Germinal center (tissue), 1 donor: ENCODE measurements around the gene NLRP10.
A peak's percentile ranks its signal among the peaks of the same experiment; 100 is the strongest.
"Not testable (repeated sequence)": the region's sequence is repeated elsewhere in the genome, so short reads cannot be mapped to it uniquely, and the experiment has no call there.

Experiments used
- DNase-seq: peaks from one replicate; pipeline ENCODE4 v3.0.0; 2012; ENCODE audit warnings: mixed read lengths, low spot score

NLRP10 gene

DNA sequence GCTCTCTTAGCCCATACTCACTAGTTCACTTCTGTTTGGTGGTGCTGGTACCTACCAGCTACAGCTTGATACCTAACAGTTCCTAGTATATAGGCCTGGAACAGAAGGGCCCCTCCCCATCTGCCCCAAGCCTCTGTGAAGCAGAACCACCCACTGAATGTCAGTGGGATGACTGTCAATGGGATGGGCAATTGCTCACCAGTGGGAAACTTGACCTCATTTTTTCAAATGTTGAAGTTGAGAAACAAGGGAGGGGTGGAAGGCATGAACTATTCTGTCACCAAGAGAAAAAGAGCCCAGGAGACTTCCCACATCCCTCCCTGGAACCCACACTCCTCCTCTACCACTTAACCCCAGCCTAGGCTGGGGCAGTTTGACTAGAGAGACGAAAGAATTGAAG, at the start of gene NLRP10:
NLRP10 (minus strand) TSS at position 62 of the 400 bp plus-strand sequence. CDS start 1,952 bp downstream, outside the sequence.
- DNase-seq: no peak

DNA sequence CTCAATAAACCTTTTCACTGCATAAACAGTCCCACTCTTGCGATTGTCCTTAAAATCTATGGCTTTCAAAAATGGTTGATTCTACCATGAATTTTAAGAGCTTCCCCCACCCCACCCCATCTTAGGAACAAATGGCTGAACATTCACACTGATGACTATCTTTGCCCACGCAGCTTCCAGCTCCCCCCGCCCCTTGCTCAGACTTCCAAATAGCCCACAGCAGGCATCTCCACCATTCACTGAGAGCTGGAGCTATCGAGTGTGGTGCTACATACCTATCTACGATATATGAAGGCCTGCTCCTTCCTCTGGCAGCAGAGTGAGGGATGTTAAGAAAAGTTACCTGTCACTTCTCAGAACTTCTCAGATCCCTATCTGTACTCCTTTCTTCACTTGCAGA, 48.6 kb upstream of the NLRP10 start:
- no peak for DNase-seq

- no peak for DNase-seq
Observed at GRCh38 chr11:8011981-8012444, 46.8 kb upstream of the NLRP10 start.

DNA sequence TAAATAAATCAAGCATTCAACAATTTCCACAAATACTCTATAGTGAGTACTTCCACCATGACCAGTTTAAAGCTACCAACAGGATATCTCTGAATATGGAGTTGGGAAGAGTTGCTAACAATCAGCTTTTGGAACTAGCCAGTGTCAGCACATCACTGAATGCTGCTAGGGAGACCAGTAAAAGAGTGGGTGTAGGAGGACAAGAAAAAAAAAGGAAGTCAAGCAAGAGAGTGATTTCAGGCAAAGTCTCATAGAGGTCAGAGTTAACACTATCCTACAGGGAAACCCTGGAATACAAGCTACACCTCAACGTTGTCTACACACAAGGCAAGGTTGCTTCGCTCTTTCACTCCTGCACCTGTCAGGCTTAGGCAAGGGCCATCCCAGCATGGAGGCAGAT, 46.1 kb upstream of the NLRP10 start:
- DNase-seq: no peak

DNA sequence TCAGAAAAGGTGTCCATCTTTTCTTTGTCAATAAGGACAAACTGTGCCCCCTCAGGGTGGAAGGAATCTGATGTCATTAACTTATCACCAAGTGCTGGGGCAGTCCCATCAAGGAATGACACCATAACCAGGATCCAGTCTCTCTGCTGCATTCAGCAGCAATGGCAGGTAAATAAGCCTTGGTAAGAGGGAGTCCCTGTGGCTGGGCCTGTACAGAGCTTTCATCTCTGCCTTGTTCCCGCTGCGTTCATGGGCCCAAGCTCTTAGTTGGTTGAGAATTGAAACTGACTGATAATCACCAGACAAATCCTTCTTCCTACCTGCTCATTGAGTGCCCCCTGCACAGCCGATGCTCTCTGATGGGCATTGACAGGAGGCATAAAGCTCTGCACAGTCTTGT, 44.6 kb upstream of the NLRP10 start:
- DNase-seq: no peak

DNA sequence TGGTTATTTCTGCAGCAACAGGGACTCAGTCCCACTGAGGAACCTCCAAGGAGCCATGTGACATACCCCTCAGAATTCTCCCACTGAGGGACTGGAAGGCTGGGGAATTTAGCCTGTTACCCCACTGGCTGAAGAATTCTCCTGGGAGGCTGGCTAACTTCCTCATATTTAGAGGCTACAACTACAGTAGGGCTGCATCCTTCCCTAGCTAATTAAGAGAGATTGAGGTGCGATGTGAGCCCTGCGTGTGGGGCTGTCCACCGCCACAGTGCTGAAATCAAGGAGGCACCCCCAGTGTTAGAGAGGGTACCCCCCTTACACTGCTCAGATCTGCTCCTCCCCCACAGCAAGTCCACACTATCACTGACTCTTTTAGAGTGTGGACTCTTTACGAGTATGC, 43.0 kb upstream of the NLRP10 start:
- no peak for DNase-seq

- DNase-seq: peak; percentile 46
Observed at GRCh38 chr11:8006349-8006977, 41.2 kb upstream of the NLRP10 start.

GRCh38 chr11:8005556-8005955, 40.3 kb upstream of the NLRP10 start:
- no peak for DNase-seq

GRCh38 chr11:8004008-8004407, 38.8 kb upstream of the NLRP10 start:
- no peak for DNase-seq

DNA sequence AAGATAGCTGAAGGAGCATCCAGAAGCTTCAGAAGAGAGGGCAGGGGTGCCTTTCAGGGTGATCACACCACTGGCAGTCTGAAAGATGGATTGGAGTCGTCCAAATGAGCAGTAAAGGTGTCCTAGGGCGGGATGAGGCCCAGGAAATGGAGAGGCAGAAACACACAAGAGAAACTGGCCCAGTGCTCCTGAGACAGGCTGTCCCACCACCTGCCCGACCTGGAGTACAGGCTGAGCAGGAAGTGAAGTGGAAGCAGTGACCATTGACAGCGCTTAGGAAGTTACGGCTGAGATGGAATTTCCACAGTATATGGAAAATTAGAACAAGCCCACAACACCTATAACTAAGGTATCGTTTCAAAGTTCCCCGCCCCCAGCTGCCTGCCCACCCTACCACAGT, 37.9 kb upstream of the NLRP10 start:
- no peak for DNase-seq

DNA sequence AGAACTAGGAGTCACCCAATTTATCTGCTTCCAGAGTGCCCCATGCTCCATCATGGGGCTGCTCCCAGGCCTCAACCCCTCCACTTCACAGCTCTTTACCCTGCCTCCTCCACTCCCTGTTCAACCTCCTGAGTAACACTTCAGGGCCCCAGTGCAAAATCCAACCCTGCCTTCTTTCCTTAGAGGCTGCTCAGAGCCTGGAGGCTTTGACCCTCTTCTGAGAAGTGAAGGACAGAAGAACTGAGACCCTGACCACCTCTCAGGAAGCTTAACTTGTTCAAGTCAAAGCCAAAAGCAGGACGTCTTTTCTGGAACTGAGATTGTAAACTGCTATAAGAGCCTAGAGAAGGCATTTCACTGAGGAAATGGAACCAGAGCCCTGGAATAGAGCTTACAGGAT, 37.4 kb upstream of the NLRP10 start:
- no peak for DNase-seq

DNA sequence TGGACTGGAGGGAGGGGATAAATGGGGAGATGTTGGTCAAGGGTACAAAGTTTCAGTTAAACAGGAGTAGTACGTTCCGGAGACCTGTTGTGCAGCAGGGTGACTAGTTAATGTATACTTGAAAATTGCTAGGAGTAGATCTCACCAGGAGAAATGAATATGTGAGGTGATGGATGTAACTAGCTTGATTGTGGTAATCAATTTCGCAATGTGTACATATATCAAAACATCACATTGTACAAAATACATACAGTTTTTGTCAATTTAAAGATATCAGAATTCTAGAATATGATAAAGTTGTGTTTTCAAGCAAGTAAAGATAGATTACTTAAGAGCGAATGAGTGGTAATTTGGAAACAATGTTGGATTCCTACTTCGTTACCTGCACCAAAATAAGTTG, 35.1 kb upstream of the NLRP10 start:
- no peak for DNase-seq

- DNase-seq: no peak
Observed at GRCh38 chr11:7999795-8000194, 34.5 kb upstream of the NLRP10 start.

DNA sequence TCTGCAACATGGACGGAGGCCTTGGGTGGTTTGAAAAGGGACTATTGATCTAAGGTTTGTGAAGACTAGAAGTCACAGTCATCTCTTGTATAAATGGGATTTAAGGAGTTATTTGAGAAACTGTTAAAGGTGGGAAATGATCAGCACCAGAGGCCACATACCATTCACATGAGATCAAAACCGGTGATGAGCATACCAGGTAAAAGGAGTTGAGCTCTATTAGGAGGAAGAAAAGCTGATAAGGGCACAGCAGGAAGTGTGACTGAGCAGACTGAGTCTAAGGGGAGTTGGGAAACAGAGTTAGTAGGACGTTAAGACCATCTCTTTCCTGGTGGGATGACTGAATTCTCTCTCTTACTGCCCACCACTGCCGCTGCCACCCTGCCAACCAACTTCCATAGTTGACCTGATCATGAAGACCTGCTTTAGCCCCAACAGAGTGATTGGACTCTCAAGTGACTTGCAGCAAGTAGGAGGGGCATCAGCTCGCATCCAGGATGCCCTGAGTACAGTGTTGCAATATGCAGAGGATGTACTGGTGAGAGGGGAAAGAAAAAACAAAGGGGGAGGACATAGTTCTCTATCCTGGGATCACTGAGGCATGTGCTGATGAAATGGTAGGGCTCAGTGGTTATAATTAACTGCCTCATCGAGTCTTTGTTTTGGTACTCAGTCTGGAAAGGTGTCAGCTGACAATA, 29.5 kb upstream of the NLRP10 start:
- no peak for DNase-seq

GRCh38 chr11:7987560-7987883, 22.3 kb upstream of the NLRP10 start:
- not testable (repeated sequence) for DNase-seq

GRCh38 chr11:7986768-7987559, 21.7 kb upstream of the NLRP10 start, which contains the start of gene EIF3F:
EIF3F (plus strand) TSS chr11:7987337; CDS start chr11:7987353, 16 bp downstream.
- DNase-seq: peak; percentile 95

DNA sequence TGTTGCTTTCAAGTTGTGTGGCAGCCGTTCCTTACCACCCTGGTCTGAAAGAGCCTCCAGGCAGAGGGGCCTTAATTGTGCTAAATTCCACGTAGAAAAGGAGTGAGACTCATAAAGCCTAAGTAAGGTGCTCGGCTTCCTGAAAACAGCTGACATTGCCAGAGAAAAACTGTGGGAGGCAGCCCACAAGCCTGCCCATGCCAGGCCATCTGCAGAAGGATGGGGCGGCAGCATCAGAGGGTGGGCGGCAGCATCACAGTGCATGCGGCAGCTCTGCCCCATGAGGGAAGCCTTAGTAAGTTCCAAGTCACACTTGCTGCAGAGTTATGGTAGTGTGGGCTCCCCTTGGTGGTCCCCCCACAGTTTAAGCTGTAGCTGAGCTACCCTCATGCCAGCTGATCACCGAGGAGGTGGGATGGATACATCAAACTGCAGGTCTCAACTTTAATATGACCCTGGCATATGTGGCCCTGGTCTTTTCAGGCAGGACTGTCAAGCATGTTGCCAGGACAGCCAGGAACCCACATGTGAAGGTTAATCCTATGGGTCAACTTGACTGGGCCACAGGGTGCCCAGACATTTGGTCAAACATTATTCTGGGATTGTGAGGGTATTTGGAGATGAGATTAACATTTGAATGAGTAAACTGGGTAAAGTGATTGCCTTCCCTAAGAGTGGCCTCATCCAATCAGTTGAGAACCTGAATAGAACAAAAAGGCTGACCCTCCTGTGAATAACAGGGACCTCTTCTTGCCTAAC, 18.8 kb upstream of the NLRP10 start:
- no peak for DNase-seq

- no peak for DNase-seq
Observed at GRCh38 chr11:7982582-7983119, 17.4 kb upstream of the NLRP10 start.

GRCh38 chr11:7981619-7982157, 16.4 kb upstream of the NLRP10 start:
- no peak for DNase-seq

DNA sequence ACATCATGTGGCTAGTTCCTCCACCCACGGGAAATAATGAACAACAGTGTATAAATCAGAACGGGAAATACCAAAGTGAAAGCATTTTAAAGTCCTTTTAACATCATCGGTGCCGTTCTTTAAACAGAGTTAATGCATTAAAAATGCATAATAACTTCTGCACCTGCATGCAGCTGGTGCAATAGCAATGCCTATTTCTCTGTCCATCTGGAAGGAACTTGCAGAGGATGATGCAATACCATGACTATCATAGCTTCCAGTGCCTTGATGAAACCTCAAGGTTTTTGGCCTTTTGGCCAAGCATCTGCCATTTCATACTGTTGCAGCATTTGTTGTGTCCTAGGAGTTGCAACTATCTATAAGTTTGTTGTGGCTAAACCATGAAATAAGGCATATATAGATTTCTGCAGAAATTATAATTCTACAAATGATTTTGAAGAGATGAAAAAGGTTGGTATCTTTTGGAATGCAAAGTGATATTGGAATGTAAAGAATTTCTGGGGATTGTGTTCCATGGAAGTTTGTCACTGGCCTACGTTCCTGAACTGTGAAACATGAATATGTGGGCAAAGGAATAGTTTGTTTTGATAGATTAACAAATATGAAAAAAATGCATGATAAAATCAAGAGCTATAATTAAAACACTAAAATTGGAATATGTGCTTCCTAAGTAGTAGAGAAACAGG, 12.1 kb upstream of the NLRP10 start:
- DNase-seq: no peak

DNA sequence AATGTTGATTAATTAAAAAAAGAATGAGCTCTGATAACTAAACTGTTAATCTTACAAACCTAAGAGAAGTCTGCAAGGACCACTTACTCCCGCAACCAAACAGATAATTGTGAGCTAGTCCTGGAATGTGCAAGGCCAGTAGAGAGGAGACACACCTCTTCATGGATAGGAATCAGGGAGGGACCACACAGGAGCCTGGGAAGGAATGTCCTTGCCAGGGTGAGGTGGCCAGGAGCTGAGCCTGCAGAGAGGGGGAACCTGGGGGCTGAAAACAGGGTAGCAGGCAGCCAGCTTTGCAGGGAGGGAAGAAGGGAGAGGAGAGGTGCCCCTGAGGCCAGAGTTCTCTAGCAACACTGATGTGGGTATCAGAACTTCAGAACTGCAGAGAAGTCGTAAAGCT, 9.4 kb upstream of the NLRP10 start:
- DNase-seq: no peak
